NCI-H524 (cell line): ENCODE measurements around the gene ADGRG6.

ENCODE experiments used
- DNase-seq, 2 experiments: peaks; one replicate each; lab custom pipeline; 2025; lab: John Stamatoyannopoulos, UW

Gene ADGRG6

DNA sequence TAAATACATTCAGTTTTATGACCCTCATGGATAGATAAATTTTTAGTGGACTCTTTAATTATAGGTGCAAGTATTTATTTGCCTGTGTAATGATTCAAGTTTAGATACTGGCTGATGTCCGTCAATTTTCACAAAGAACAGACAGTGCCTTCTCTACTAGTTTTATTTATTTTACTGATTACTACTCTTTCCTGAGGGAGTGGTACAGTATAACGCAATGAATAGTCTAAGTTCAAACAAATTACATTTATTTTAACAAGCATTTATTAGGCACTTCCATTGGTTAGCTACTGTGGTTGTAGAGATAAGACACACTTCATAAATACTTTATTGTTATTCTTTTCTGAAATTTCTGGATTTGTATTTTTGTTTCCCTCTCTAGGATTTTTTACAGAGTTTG is 74.3 kb downstream of the ADGRG6 start:
- no peak for DNase-seq

DNA sequence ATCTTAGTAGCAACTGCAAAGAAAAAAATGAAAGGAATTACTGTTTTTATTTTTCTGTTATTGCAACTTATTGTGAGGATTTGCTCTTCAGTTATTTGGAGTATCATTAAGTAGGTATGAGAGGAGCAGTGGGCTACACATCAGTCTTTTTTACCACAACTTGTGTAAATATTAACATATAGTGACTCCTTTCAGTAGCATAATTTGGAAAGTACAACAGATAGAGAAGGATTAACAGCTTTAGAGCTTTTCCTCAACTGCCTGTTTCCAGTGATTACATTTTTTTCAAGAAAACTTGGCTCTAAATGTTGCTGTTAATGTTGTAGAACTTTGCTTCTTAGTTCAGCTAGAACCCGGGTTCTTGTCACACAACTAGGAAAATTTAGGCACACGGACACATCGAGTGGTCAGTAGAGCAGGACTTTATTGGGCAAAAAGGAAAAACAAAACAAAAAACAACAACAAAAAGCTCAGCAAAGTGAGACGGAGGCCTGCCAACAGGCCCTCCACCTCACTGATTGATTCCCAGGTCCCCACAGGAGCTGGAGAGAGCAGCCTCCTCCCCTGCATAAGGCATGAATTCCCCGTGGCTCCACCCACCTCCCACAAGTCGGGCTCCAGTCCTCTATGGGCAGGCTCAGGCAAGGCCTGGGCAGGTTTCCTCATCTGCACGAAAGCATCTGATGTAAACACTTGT is 75.1 kb downstream of the ADGRG6 start:
- peak; percentile 1 to 9 for DNase-seq

DNA sequence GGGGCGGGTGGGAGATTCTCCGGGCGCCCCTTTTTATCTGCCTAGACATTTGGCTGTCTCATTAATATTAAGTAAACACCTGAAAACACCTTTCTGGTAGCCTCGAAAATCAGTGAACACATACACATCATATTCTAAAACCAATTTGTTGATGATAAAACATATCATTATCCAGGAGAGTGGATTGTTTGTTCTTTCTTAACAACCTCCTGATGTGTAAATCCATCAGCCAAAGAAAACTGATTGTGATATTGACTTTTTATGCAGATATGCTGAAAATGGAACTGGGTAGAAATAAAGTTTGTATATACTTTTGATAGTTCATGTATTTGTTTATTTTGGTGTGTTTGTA is 75.7 kb downstream of the ADGRG6 start:
- no peak for DNase-seq

DNA sequence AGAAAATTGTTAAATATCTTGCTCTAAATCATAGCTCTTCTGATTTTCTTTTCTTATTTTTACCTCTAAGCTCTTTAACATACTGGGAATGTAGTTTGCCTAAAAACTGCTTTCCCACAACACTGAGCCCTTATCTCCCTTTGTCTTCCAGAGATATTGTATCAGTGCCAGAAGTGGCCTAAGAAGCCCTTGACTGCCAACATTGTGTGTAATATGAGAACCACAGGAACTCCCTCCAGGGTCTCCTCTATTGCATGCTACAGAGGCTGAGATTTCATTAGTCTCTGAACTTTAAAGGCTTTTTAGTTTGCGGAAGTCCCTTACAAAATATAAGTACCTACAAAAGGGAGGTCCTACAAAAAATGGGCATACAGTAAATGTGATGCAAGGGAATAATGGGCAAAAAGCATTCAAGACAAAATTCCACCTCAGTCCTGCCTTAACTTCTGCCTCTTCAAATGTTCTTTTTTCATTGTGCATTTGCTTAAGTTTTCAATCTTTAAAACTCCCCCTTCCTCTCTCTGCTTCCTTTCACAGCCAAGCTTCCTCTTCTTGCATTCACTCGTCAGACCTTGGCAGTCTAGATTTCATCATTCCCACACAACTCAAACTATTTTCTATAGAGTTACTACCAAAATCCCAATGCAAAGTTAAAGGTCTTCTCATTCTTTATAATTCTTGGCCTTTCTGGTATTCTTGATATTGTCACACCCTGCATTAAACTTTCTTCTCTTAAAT is 76.5 kb downstream of the ADGRG6 start:
- peak; percentile 27 to 84 for DNase-seq

DNA sequence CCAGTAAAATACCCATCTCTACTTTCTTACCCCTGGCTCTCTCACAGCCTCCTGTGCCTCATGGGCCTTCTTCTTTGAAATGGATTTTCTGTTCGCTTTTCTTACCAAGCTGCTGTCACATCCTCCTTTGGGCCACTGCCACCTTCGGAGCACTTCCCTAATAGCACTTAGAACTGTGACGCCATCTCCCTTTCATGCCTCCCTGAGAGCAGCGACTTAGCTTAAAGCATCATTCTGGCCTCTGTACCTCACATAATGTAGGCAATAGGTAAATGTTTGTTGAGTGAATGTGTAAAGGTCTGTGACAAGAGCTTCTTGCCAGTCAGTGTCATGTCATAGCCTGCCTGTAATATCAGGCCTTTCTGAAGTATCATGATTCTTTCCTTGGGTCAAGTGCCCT is 78.8 kb downstream of the ADGRG6 start:
- DNase-seq: no peak

DNA sequence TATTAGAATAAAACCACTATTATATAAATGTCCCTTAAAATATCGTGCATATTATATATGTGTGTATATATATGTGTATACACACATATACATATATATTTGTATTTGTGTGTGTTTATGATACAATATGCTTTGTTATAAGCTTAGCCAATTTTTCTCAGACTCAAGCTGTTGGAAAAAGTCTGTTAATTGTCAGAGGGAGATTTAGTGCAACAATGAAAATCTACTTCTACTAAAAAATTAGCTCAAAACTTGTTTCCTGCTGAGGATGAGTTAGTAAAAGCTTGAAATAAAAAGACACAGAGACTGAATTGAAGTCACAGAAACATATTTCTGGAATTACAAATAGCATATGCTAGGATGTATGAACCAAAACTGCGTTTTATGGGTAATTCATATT is 79.4 kb downstream of the ADGRG6 start:
- DNase-seq: no peak

DNA sequence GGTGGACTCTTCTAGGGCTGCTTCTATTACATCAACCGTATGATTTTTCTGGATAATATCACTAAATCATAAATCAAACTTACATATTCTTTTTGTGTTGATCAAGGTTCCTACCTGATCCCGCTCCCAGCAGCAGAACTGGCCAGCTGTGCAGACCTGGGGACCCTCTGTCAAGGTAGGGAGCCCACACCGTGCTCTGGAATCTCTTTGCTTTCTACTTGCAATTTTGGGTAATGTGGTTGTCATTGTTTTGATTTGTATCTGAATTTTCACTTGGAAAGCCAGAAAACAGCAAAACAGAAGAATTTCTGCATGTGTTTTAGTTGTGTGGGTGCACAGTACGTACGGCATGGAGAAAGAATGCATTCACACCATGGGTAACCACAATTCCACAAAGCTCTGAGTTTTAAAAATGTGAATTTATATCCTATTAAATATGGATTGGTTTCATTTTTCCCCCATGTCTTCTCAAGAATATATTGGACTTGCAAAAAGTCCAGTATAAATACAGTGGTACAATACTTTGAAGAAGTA is 80.1 kb downstream of the ADGRG6 start:
- no peak for DNase-seq

DNA sequence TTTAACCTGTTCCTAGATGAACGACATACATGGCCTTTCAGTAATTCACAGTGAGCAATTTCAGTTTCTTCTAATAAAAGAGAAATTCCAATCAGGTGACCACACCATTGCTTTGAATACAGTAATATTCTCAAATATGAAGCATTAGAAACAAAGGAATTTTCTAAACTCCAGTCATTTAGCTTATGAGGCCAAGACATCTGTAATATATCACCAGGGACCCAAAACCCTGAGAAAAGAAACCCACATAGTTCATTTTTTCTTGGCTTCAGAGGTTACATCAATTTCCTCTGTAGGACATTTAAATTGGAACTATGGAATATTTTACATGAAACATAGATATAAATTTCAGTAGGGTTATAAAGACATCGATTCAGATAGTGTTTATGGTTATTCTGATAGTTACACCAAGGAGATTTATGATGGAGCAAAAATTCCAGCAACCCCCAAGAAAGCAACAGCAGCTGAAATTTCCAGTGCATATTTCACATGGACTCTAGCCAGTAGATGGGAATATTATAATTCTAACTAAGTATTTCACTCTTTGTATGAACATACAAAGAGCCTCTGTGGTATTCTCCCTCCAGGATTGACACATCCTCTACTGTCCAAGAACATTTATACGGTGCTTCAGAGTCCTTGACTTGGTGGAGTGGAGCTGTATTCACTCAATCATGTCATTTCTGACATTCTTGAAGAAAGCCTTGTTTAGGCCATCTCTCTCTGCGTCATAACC is 82.9 kb downstream of the ADGRG6 start:
- no peak for DNase-seq

DNA sequence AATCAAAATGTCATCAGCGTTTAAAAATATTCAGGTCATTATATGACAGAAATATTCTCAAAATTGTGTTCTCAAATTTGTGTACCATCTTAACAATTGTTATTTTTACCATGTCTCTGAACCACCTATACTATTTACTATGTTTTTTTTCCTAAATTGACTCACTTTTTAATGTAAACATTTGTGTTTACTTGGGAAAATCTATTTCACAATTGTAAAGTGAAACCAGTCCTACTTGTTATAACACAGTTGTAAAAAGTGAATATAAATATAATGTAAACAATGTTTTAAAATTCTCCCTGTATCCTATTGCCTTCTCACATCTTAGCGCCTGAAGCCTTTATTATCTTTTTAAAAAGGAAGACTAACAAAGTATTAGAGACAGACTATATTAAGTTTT is 83.5 kb downstream of the ADGRG6 start:
- no peak for DNase-seq

DNA sequence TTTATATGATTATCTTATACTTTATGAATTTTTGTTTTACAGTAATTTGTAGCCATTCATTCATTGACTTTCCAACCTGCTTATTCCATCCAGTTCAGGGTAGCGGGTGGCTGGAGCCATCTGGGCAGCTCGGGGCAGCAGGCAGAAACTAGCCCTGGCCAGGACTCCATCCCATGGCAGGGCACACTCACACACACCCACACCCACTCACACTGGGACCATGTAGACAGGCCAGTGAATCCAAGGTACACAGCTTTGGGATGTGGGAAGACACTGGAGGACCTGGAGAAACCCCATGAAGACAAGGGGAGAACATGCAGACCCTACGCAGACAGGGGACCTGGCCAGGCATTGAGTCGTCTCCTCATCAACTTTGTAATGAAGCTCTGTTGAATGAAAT is 84.8 kb downstream of the ADGRG6 start:
- DNase-seq: no peak

DNA sequence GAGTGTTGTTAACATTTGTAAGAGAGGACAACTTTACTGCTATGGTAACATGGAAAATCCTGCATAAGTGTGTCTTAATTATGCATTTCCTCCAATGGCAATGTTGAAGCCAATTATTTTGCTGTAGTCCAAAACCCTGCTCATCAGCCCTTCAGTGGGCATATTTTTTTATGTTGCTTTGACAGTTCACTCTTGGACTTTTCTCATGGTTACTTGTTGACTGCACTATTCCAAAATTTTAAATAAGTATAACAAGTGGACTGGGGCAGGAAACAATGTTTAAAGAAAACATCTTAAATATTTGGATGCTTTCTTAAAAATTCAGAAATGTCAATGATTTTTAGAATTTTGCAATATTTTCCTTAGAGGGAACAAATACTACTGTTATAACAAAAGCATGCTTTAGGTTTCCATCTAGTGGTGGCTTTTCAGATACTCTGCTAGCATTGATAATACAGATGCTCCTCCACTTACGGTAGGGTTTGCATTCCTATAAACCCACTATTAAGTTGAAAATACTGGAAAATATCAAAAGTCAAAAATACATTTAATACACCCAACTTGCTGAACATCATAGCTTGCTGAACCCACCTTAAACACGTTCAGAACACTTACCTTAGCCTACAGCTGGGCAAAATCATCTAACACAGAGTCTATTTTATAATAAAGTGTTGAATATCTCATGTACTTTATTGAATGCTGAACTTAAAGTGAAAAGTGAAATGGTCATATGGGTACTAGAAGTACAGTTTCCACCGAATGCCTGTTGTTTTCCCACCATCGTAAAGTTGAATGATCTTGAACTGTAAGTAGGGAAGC is 86.4 kb downstream of the ADGRG6 start:
- DNase-seq: peak in 1 of 2 experiments; percentile 54

DNA sequence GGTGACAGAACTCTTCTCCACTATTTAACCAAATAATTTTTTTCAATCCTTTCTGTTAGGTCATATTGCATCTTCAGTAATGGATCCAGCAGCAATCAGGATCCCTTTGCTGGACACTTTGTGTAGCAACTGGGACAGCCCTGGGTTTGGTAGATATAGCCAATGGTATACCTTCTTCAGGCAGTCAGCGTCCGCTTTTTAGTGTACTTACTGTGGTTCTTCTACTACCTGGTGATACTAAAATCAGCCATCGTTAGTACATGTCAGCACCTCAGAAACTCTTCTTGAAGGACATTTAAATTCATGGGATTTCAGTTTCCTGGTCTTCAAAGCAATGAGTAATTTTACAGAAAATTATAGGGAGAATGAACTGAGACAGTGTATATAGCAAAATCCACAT is 93.5 kb downstream of the ADGRG6 start:
- no peak for DNase-seq

DNA sequence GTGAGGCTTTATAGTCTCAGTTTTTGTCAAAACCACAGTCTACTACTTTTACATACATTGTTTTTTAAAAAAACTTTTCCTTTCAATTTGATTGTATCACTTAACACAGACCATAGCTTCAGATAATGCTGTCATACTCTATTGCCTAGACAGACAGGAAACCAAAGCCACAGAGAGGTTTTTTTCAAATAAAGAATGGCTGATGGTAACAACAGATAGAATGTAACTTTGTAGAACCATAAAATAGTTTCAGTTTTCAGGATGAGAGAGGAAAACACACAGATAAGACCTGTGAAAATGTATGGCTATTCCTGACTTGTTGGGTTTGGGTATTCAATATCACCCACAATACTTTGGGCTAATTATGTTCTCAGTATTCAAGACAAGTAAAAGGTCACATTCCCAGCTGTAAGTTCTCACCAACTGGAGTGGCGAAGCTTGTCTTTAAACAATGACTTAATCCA is 94.0 kb downstream of the ADGRG6 start:
- no peak for DNase-seq

DNA sequence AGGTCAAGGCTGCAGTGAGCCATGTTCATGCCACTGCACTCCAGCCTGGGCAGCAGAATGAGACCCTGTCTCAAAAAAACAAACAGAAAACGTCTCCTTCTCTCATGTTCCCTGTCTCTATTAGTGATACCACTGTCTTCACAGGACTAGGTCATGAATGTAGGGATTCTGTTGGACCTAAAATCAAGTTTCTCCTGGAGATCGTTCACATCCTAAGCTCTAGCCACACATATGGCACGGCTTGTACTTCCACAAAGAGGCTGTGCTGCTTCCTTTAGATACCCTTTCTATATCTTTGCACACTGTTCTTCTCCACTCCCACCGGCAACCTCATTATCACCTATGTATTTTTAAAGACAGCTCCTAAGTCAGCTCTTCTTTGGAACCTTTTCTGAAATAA is 96.5 kb downstream of the ADGRG6 start:
- DNase-seq: no peak

DNA sequence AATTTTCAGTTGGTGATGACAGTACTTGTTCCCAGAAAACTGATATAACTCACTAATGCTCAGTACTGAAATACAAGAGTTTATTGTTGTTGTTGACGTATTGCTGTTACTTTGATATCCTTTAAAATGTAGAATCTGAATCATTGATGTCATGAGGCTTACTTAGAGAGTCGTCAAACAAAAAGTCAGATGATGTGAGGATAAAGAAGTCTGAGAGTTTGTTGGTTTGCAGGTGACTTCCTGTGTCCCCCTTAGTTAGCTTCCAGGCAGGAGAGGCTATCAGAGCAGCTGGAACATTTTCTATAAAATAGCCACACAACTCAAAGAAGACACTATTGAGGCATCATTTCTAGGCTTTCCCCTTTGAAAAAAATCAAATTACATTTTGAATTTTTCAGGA is 97.9 kb downstream of the ADGRG6 start:
- no peak for DNase-seq

DNA sequence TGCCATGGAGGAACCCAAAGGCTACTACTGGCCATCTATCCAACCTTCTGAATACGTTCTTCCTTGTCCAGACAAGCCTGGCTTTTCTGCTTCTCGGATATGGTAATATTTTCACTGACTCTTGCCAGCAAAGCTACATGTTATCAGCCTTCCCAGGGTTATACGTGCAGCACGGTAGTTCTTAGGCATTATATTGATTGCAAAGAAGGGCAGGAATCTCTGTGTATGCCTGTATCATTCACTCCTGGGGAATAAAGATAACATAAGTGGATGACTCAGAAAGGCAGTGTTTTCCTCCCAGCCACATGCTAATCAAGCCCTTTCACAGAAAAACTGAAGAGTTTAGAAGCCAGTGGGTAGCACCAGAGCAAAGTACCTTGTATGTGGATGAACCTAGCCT is 98.7 kb downstream of the ADGRG6 start:
- DNase-seq: no peak

DNA sequence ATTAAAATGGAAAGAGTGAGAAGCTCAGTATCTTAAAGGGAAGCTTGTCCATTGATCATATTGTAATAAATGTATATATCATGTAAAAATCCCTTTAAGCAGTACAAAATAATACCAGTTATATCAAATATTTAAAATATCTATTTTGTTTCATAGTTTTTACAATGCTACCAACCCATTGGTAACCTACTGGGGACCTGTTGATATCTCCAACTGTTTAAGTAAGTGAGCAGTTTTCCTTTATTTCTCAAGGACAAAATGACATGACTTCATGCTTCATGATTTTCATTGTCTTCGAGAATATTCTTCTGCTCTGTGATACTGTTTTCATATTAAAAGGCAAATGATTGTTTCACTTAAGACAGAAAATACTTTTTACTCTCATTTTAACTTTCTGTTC is 100.0 kb downstream of the ADGRG6 start:
- DNase-seq: no peak

DNA sequence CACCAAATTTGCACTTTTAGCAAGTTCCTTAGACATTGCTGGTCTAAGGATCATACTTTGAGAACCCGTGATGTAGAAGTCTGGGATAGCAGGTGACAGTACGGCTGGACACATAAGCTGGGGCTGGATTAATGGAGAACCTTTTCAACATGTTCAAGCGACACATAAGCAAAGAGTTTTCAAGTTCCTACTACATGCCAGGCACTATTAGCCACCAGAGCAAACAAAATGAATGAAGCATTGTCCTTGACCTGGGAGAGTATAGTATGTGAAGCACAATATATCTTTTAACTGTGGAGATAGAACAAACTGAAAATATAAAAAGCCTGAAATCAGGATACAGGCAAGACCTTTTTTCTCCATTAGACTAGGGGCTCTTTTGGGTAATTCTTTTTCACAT is 102.9 kb downstream of the ADGRG6 start:
- DNase-seq: no peak

DNA sequence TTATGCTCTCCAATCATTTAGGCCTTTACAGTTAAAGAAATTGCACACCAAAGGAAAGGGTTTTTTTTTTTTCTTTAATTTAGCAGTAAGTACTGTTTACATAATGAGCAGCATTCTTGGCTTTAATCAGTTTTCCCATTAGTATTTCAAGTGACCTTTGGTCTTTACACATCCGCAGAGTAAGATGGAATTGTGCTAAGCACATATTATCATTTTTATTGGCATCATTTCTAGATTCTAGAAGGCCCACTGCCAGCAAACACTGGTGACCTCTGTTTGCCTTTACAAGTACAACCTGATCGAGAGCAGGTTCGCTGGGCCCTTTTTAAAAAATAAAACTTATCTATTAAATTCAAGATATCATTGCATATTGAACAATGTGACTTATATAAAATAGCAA is 104.3 kb downstream of the ADGRG6 start:
- DNase-seq: no peak

DNA sequence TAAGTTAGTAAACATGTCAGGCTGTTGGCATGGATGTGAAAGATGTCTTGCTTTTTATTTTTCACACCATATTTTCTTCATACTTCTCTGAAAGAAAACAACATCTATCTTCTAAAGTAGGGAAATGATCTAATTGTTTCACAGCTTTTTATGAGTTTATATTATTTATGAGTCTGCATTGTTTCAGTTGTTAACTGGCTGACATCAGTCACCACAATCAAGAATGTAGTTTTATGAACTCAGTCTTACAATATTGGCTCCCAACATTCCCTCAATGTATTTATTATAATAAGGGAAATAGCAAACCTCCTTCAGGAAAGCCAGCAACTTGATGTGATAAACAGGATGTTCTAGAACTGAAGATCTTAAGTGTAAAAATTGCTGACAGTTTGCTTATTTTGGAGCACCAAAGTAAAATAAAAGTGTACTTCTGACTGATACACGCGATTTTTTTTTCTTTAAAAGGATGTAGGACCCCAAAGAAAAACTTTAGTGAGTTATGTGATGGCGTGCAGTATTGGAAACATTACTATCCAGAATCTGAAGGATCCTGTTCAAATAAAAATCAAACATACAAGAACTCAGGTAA is 106.0 kb downstream of the ADGRG6 start:
- DNase-seq: no peak

DNA sequence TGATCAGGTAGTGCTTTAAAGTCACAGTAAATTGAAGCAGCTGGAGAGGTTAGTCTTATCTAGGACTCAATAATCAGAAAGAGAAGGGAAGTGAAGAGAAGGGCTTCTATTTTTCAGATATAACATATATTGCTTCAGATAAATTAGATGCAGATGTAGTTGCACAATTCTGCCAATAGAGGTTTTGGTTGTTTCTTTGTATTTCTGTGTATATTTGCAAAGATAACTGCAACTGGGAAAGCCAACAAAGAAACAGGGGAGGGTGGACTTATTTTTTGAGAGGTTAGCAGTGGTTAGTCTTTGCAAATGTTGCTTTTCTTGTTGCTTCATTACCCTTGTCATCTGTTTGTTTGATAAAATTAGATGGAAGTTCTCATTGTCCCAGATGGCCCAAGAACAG is 106.6 kb downstream of the ADGRG6 start:
- DNase-seq: no peak

DNA sequence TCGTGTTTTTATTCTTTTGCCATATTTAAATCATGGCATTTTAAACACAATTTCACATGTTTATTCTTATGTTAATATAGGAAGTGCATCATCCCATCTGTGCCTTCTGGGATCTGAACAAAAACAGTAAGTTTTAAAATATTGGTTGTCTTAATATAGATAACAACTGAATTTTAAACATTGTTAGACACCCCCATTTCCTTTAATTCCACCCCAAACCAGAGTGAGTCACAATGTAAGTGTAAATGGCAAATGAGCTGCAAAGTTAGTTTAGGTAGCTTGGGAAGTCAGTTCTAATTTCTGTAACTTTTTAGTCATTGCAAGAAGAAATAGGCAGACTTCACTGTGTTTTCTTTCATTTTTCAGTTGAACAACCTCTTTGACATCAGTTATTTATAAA is 108.0 kb downstream of the ADGRG6 start:
- no peak for DNase-seq
